ENCODE data around the gene ETHE1. TPM values are rescaled to one million over a fixed set of nuclear protein-coding genes. Genes with fewer than 3 reads are reported as not detected.

Gene ETHE1
- total and polyA plus RNA-seq, 2 of the 8 experiments (the other 6 are each of a cell fraction or from before 2014, with no cell fraction given), result 19.9 to 96.0 TPM

DNA sequence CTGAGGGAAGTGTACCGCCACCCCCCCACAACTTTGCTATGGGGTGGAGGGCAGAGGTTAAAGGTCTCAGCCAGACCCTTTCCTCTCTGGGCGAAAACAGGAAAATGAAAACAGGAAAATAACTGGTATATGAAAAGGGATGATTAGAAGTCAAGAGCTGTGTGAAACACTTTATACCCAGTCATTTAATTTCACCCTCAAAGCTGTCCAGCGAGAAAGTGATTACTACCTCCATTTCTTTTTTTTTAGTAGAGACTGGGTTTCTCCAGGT lies 21.9 kb downstream of the ETHE1 start:
- Histone ChIP-seq H3K4me3 (ENCODE audit: extremely low read depth in 1 of 4, insufficient read depth in 2 of 4, low read depth in 3 of 4, low read length in 4 of 4) (peak overlapping the region; percentile 60 to 91 (median 76); a peak in 7 of 8 replicates), H3K56ac (replicated peaks; ENCODE audit: insufficient read length, low read depth, low read length) (no peak overlapping the region), H3K4ac (replicated peaks; ENCODE audit: insufficient read length, low read depth, low read length) (no peak overlapping the region), H3K14ac (ENCODE audit: insufficient read length) (no peak overlapping the region), H2BK20ac (ENCODE audit: low read length) (no peak overlapping the region), H3K4me1 (replicated peaks in 1 of 4; ENCODE audit: control insufficient read depth in 3 of 4, insufficient read depth in 4 of 4, low read length in 3 of 4) (peaks cover 0 to 6% (median 0%) of the 10 kb centered on the region in 4 experiments; a peak in 1 of 7 replicates), H3K27ac (ENCODE audit: low read depth, low read length) (no peak overlapping the region), H4K20me1 (replicated peaks in 1 of 2; ENCODE audit: control insufficient read depth in 1 of 2, insufficient read depth in 2 of 2, low read length in 2 of 2) (peaks cover 0 to 2% of the 10 kb centered on the region in 2 experiments), H2BK5ac (ENCODE audit: low read depth, low read length) (no peak overlapping the region), H2AK5ac (ENCODE audit: low read depth, low read length) (no peak overlapping the region), H4K5ac (ENCODE audit: insufficient read length, low read depth, low read length) (no peak overlapping the region), H3K23me2 (ENCODE audit: low read depth, low read length) (peaks cover 18% of the 10 kb centered on the region; the same call in 1 of the 2 replicates), H3K27me3 (replicated peaks in 1 of 4; ENCODE audit: control insufficient read depth in 3 of 4, extremely low read depth in 1 of 4, insufficient read depth in 3 of 4, low read length in 3 of 4) (peaks cover 3 to 16% (median 14%) of the 10 kb centered on the region in 4 experiments), H3K4me2 (ENCODE audit: insufficient read depth in 1 of 2, low read depth in 2 of 2, low read length in 2 of 2) (peak overlapping the region; percentile 88 to 95), H3K18ac (ENCODE audit: extremely low read depth, low read length) (no peak overlapping the region), H2BK15ac (ENCODE audit: low read length) (no peak overlapping the region), H2BK120ac (replicated peaks; ENCODE audit: low read depth, low read length) (no peak overlapping the region), H3K79me1 (ENCODE audit: low read depth, low read length) (no peaks in the 10 kb centered on the region), H4K8ac (ENCODE audit: extremely low read depth, insufficient read depth, low read length) (no peak overlapping the region), H3K79me2 (ENCODE audit: control insufficient read depth in 1 of 2, insufficient read depth in 2 of 2, low read length in 2 of 2) (no peaks in the 10 kb centered on the region), H3K9ac (replicated peaks in 1 of 4; ENCODE audit: extremely low read depth in 1 of 4, low read depth in 3 of 4, low read length in 3 of 4) (no peak overlapping the region), H2AFZ (ENCODE audit: low read length) (no peak overlapping the region), H3K36me3 (ENCODE audit: control insufficient read depth in 2 of 4, insufficient read depth in 4 of 4, low read length in 3 of 4) (no peaks in the 10 kb centered on the region), H3K9me3 (ENCODE audit: insufficient read depth in 2 of 2, low read depth in 1 of 2, low read length in 1 of 2) (no peaks in the 10 kb centered on the region), H3K23ac (ENCODE audit: insufficient read length) (no peak overlapping the region), H4K91ac (replicated peaks; ENCODE audit: insufficient read length, low read length) (no peak overlapping the region), H2BK12ac (ENCODE audit: low read depth, low read length) (no peak overlapping the region)
- TF ChIP-seq RFX5 (IDR thresholded peaks at IDR 0.05; ENCODE audit: borderline replicate concordance, low read depth, low read length), result no peak
- no peak for TF ChIP-seq FOSL1 (IDR thresholded peaks at IDR 0.05; ENCODE audit: insufficient read depth, low read depth, low read length)
- TF ChIP-seq CTBP2 (IDR thresholded peaks at IDR 0.05; ENCODE audit: borderline replicate concordance, insufficient read depth, insufficient read length, low read length), result no peak
- TF ChIP-seq, protein P1, sequence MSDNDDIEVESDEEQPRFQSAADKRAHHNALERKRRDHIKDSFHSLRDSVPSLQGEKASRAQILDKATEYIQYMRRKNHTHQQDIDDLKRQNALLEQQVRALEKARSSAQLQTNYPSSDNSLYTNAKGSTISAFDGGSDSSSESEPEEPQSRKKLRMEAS (IDR thresholded peaks at IDR 0.05), result no peak
- no peak for TF ChIP-seq KDM5A (IDR thresholded peaks at IDR 0.05; ENCODE audit: low read length)
- TF ChIP-seq CEBPB (IDR thresholded peaks at IDR 0.05; ENCODE audit: low read depth, low read length), result no peak
- ChIA-PET CTCF (ENCODE audit: partially characterized antibody) (interaction anchor here (0.8 to 2.3 kb wide), 15 partner anchors 10 to 144 kb away, joined by 3 to 15 read pairs (median 3); partner anchors contain the start of gene LYPD3), POLR2A (ENCODE audit: partially characterized antibody) (interaction anchor here (0.6 to 1.8 kb wide), 7 partner anchors 15 to 58 kb away, joined by 3 to 8 read pairs (median 3); partner anchors contain the start of genes LYPD3 and ZNF575)
- no peak for FAIRE-seq
- 86% methylated on average over 3 of the region's 3 CpGs; no CpG with 5 or more reads in 1 of the 2 experiments for WGBS, 2 experiments (ENCODE audit: extremely low coverage in 1 of 2, insufficient coverage in 1 of 2, insufficient read length in 1 of 2, insufficient replicate concordance in 2 of 2, low coverage in 1 of 2, low lambda C conversion rate in 2 of 2, missing lambda C conversion rate in 1 of 2)
- DNase-seq (ENCODE audit: low read depth in 1 of 2, low spot score in 2 of 2), result no peak

Data from H1 (cell line).